NCI-H2171 treated with DMSO at 0.1 percent for 48 hours (cell line): ENCODE measurements around the gene AMMECR1.
A peak's percentile ranks its signal among the peaks of the same experiment; 100 is the strongest.
"Not testable (repeated sequence)": the region's sequence is repeated elsewhere in the genome, so short reads cannot be mapped to it uniquely, and the experiment has no call there.

Source experiments
- DNase-seq: peaks from one replicate; lab custom pipeline; 2025; lab: John Stamatoyannopoulos, UW

The AMMECR1 gene

GRCh38 chrX:110317820-110318663, at the start of gene AMMECR1:
TSS of gene AMMECR1 (minus strand) at chrX:110318085. CDS start at chrX:110318071, 14 bp downstream.
- DNase-seq, result peak; percentile 69

GRCh38 chrX:110363244-110363643, 45.4 kb upstream of the AMMECR1 start:
- no peak for DNase-seq

- no peak for DNase-seq
These were observed 41.4 kb upstream of the AMMECR1 start for GRCh38 chrX:110359273-110359672.

- DNase-seq, result no peak
These were observed 40.7 kb upstream of the AMMECR1 start, which contains the start of gene RTL9 for GRCh38 chrX:110358548-110358947. TSS of gene RTL9 (plus strand) at chrX:110358848. CDS start at chrX:110450618, 91,770 bp downstream.

- DNase-seq, result no peak
These were observed 28.8 kb upstream of the AMMECR1 start for GRCh38 chrX:110346681-110347080.

GRCh38 chrX:110341189-110342035, 23.5 kb upstream of the AMMECR1 start:
- no peak for DNase-seq

GRCh38 chrX:110338935-110339334, 21.1 kb upstream of the AMMECR1 start:
- no peak for DNase-seq

- not testable (repeated sequence) for DNase-seq
These were observed 15.6 kb upstream of the AMMECR1 start for GRCh38 chrX:110333458-110333857.

GRCh38 chrX:110331444-110332030, 13.7 kb upstream of the AMMECR1 start:
- DNase-seq, result no peak

- DNase-seq, result not testable (repeated sequence)
These were observed 10.7 kb upstream of the AMMECR1 start for GRCh38 chrX:110328613-110329012.

- DNase-seq, result no peak
These were observed 9.5 kb upstream of the AMMECR1 start for GRCh38 chrX:110327336-110327735.

GRCh38 chrX:110326712-110327111, 8.8 kb upstream of the AMMECR1 start:
- no peak for DNase-seq

GRCh38 chrX:110322603-110323002, 4.7 kb upstream of the AMMECR1 start:
- DNase-seq, result no peak

GRCh38 chrX:110321670-110322069, 3.8 kb upstream of the AMMECR1 start:
- DNase-seq, result no peak

GRCh38 chrX:110321081-110321480, 3.2 kb upstream of the AMMECR1 start:
- DNase-seq, result no peak

- DNase-seq, result no peak
These were observed 2.6 kb upstream of the AMMECR1 start for GRCh38 chrX:110320381-110320987.

- no peak for DNase-seq
These were observed 731 bp upstream of the AMMECR1 start for GRCh38 chrX:110318664-110318968.

- DNase-seq, result peak; percentile 26
These were observed 645 bp downstream of the AMMECR1 start for GRCh38 chrX:110317061-110317819.

GRCh38 chrX:110316351-110317060, 1.4 kb downstream of the AMMECR1 start:
- peak; percentile 26 for DNase-seq

- peak; percentile 2 for DNase-seq
These were observed 2.3 kb downstream of the AMMECR1 start for GRCh38 chrX:110315551-110315950.
